ENCODE measurements around the gene CHAF1B.

- TF ChIP-seq, protein P1, sequence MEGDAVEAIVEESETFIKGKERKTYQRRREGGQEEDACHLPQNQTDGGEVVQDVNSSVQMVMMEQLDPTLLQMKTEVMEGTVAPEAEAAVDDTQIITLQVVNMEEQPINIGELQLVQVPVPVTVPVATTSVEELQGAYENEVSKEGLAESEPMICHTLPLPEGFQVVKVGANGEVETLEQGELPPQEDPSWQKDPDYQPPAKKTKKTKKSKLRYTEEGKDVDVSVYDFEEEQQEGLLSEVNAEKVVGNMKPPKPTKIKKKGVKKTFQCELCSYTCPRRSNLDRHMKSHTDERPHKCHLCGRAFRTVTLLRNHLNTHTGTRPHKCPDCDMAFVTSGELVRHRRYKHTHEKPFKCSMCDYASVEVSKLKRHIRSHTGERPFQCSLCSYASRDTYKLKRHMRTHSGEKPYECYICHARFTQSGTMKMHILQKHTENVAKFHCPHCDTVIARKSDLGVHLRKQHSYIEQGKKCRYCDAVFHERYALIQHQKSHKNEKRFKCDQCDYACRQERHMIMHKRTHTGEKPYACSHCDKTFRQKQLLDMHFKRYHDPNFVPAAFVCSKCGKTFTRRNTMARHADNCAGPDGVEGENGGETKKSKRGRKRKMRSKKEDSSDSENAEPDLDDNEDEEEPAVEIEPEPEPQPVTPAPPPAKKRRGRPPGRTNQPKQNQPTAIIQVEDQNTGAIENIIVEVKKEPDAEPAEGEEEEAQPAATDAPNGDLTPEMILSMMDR (IDR thresholded peaks at IDR 0.05; ENCODE audit: extremely low read depth in 1 of 2, insufficient read depth in 1 of 2, low read depth in 1 of 2, low read length in 2 of 2) = peak; percentile 76 to 80
- TF ChIP-seq POLR2A (IDR thresholded peaks at IDR 0.05; ENCODE audit: low read depth, low read length) = no peak
Observed at GRCh38 chr21:36419996-36420395, 34.8 kb downstream of the CHAF1B start.
